Common myeloid progenitor, CD34-positive (primary cell): Measurements from ENCODE around the gene ENAM. TPM values are rescaled to one million over a fixed set of nuclear protein-coding genes. Genes with fewer than 3 reads are reported as not detected.

Experiments
- CTCF ChIA-PET: fragments of 350-600 bp; sonication (Branson Sonifier 250); formaldehyde crosslinking; loops from one replicate; lab custom pipeline; 2021; ENCODE audit warnings: antibody characterized with exemption; lab: Charles Lee
- POLR2A ChIA-PET: fragments of 350-600 bp; sonication (Branson Sonifier 250); formaldehyde crosslinking; loops from one replicate; lab custom pipeline; 2021; ENCODE audit warnings: antibody characterized with exemption; lab: Charles Lee
- DNase-seq, 3 donors: peaks; one replicate each; pipeline versions ENCODE4 v3.0.0 to v3.0.0-alpha.2; 2013
- H3K27ac ChIP-seq, 2 experiments: 1 replicate in 1 of 2; 2 replicates in 1 of 2; pipeline ENCODE4 v1.7.0; 2013; ENCODE audit warnings: inconsistent platforms in 2 of 2, low read length in 2 of 2, mild to moderate bottlenecking in 2 of 2, low read depth in 1 of 2, moderate library complexity in 1 of 2; ENCODE audit not compliant: severe bottlenecking in 2 of 2, insufficient read depth in 1 of 2, poor library complexity in 1 of 2
- H3K27me3 ChIP-seq, 5 experiments: replicated peaks in 2 of 5; 1 replicate in 3 of 5; 2 replicates in 2 of 5; pipeline versions ENCODE4 v1.6.1 to v1.7.0; 2013; ENCODE audit warnings: low read length in 4 of 5, mild to moderate bottlenecking in 2 of 5, moderate library complexity in 2 of 5, inconsistent platforms in 1 of 5; ENCODE audit not compliant: insufficient read depth in 5 of 5, control insufficient read depth in 4 of 5
- H3K36me3 ChIP-seq, 4 experiments: 1 replicate in 2 of 4; 2 replicates in 2 of 4; pipeline versions ENCODE4 v1.6.1 to v1.7.0; 2013; ENCODE audit warnings: low read length in 3 of 4, control low read depth in 1 of 4, mild to moderate bottlenecking in 1 of 4; ENCODE audit not compliant: control insufficient read depth in 4 of 4, insufficient read depth in 4 of 4
- H3K4me1 ChIP-seq, 4 experiments: 1 replicate in 3 of 4; 2 replicates in 1 of 4; pipeline versions ENCODE4 v1.6.1 to v1.7.1; 2013; ENCODE audit warnings: low read length in 3 of 4, mild to moderate bottlenecking in 3 of 4, control low read depth in 1 of 4, inconsistent platforms in 1 of 4, moderate library complexity in 1 of 4; ENCODE audit not compliant: control insufficient read depth in 4 of 4, insufficient read depth in 4 of 4; ENCODE audit errors: control extremely low read depth in 1 of 4
- H3K4me3 ChIP-seq, 7 experiments: 1 replicate in 4 of 7; 2 replicates in 3 of 7; pipeline versions ENCODE4 v1.5.1 to v1.7.0; 2013; ENCODE audit warnings: mild to moderate bottlenecking in 7 of 7, low read length in 6 of 7, moderate library complexity in 6 of 7, inconsistent platforms in 2 of 7, low read depth in 2 of 7, control low read depth in 1 of 7; ENCODE audit not compliant: insufficient read depth in 4 of 7, control insufficient read depth in 1 of 7; ENCODE audit errors: extremely low read depth in 1 of 7
- H3K9me3 ChIP-seq, 5 experiments: 1 replicate in 4 of 5; 2 replicates in 1 of 5; pipeline versions ENCODE4 v1.6.1 to v1.7.1; 2013; ENCODE audit warnings: low read length in 4 of 5, mild to moderate bottlenecking in 2 of 5, inconsistent platforms in 1 of 5, low read depth in 1 of 5, moderate library complexity in 1 of 5; ENCODE audit not compliant: control insufficient read depth in 4 of 5, insufficient read depth in 2 of 5; ENCODE audit errors: control extremely low read depth in 1 of 5
- WGBS: methylation state at CpG from one replicate; pipeline ENCODE4 v1.1.5; 2013; ENCODE audit not compliant: insufficient coverage; 5-methylcytosine and 5-hydroxymethylcytosine counted together
- polyA plus RNA-seq: library from polyadenylated mRNA; unstranded; fragments of 120-200 nt; gene quantifications from one replicate; pipeline ENCODE4 v1.2.1, GENCODE V29; 2013

The ENAM gene, protein sequence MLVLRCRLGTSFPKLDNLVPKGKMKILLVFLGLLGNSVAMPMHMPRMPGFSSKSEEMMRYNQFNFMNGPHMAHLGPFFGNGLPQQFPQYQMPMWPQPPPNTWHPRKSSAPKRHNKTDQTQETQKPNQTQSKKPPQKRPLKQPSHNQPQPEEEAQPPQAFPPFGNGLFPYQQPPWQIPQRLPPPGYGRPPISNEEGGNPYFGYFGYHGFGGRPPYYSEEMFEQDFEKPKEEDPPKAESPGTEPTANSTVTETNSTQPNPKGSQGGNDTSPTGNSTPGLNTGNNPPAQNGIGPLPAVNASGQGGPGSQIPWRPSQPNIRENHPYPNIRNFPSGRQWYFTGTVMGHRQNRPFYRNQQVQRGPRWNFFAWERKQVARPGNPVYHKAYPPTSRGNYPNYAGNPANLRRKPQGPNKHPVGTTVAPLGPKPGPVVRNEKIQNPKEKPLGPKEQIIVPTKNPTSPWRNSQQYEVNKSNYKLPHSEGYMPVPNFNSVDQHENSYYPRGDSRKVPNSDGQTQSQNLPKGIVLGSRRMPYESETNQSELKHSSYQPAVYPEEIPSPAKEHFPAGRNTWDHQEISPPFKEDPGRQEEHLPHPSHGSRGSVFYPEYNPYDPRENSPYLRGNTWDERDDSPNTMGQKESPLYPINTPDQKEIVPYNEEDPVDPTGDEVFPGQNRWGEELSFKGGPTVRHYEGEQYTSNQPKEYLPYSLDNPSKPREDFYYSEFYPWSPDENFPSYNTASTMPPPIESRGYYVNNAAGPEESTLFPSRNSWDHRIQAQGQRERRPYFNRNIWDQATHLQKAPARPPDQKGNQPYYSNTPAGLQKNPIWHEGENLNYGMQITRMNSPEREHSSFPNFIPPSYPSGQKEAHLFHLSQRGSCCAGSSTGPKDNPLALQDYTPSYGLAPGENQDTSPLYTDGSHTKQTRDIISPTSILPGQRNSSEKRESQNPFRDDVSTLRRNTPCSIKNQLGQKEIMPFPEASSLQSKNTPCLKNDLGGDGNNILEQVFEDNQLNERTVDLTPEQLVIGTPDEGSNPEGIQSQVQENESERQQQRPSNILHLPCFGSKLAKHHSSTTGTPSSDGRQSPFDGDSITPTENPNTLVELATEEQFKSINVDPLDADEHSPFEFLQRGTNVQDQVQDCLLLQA
- polyA plus RNA-seq: 0.03 TPM

DNA sequence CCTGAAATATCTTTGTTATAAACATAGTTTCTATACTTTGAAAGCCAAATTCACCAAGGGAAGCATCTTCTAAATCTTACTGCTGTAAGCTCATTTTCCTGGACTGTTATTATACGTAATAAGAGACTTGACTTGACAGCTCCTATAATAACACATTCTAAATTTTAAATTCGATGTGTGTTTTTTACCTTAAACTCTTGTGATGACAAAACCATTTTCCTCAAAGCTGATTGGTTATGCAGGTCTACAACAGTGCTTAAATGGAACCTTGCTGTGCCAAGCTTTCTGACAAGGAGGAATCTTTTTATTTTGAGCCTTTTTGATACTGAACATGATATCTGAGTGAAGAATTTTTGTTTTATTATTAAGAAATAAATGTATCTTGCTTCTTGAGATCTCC, at the start of gene ENAM:
TSS of gene ENAM (plus strand) at position 301 of the 400 bp plus-strand sequence. CDS start 757 bp downstream, outside the sequence.
- Histone ChIP-seq H3K4me3 (no peak within 1 kb of the TSS), H3K27ac (no peak within 1 kb of the TSS), H3K36me3 (no peaks in the 10 kb centered on the region), H3K27me3 (no peaks in the 10 kb centered on the region), H3K9me3 (no peaks in the 10 kb centered on the region), H3K4me1 (peaks cover 0 to 4% (median 2%) of the 10 kb centered on the region in 4 experiments)
- ChIA-PET CTCF (interaction anchor here (0.6 to 1.1 kb wide), 2 partner anchors 9 to 207 kb away, joined by 3 read pairs; no protein-coding TSS in a partner anchor), POLR2A (no interaction called here)
- DNase-seq: no peak
- 71% methylated on average over 1 of the region's 2 CpGs for WGBS

DNA sequence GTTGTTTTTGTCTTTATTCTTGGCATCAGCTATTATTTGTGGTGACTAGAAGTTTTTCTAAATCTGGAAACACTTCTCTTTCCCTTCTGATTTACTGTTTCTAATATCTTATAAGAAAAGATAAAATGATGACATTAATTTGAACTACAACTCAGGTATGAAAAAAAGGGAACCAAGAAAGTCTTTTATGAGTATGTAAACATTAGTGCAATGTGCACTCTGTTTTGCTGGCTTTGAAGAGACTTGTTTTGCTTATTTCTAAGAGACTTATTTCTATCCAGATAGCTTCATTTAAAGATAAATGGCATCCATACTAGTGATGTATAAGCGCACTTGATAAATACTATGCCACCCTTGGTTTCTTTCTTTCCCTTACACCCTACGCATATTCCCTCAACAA, 46.6 kb upstream of the ENAM start:
- H3K4me3 ChIP-seq: no peak overlapping the region
- 100% methylated on average over 2 of the region's 2 CpGs for WGBS
- no peak overlapping the region for H3K27ac ChIP-seq
- no peaks in the 10 kb centered on the region for H3K36me3 ChIP-seq
- no peaks in the 10 kb centered on the region for H3K27me3 ChIP-seq
- H3K4me1 ChIP-seq: no peaks in the 10 kb centered on the region
- H3K9me3 ChIP-seq: no peaks in the 10 kb centered on the region
- ChIA-PET CTCF (no interaction called here), POLR2A (no interaction called here)
- no peak for DNase-seq

DNA sequence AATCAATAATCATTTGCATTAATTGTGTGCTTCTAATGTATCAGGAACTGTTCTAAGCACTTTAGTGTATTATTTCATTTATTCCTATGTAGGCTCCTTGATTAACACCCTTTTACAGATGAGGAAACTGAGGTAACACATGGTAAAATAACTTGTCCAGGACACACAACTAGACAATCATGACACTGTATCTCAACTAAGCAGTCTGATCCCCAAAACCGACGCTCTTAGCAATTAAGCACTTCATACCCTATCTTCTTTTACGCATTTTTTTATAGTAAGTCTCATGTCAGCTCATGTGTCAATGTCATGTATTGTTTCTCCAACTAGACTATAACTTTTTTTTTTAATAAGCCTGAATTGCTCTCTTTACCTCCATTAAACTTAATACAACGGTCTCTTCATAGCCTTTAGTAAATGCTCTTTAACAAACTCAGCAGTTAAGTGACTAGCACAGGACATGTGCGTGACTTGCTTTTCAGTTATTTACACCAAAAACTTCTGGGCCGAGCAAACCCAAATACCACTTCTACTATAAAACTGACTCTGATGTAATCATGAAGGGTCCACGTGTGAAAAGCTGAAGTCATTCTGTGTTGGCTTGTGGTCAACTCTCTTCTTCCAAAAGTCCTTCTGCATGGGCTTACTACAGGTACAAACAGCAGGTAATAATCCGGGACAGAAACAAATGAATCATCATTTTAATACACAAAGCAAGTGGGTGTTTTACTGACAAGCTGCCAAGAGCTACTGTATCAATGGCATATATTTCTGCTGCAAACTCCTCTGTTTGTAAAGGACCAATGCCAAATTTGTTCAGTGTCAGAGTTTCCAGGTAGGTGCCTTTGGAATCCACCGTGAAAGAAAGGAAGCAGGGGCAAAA, 44.4 kb upstream of the ENAM start:
- Histone ChIP-seq H3K4me1 (no peaks in the 10 kb centered on the region), H3K4me3 (no peak overlapping the region), H3K36me3 (no peaks in the 10 kb centered on the region), H3K27ac (no peak overlapping the region), H3K9me3 (no peaks in the 10 kb centered on the region), H3K27me3 (no peaks in the 10 kb centered on the region)
- DNase-seq: no peak
- ChIA-PET POLR2A (no interaction called here), CTCF (no interaction called here)
- whole genome bisulfite sequencing: 86% methylated on average over 6 of the region's 9 CpGs

DNA sequence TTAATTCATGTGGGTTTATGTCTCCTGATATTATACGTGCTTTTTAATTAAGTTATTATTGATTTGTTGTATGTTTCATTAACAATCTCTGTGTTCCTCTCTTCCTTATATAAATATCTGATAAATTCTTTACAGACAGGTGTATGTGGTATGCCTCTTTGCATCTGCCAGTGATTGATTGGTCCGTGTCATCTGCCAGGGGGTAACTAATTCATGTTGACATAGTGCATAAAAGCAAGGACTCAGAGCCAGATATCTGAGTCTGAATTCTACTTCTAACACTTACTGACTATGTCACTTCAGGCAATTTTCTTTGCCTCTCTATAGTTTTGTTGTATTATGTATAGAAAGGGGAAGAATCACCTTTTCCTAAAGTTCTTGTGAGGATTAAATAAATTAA, 41.7 kb upstream of the ENAM start:
- CTCF ChIA-PET: no interaction called here
- WGBS: no CpG with 5 or more reads among the region's 2 CpGs

DNA sequence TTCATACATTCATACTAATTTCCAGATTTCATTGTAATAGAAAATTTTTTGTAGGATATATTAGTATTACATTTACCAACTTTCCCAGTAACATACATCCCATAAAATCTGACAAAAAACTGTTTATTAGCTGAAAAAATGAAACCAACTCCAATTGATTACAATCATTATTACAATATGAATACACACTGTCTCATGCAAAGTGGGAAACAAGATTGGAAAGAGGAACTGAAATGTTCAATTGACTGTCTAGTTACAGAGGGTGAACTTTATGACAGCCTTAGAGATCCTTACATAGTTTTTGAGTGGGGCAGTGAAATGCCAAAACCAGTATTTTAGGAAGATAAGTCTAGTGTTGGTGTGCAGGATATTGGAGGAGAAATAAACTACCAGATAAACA, 38.8 kb upstream of the ENAM start:
- POLR2A ChIA-PET: interaction anchor here (0.7 kb wide), 1 partner anchor 95 kb away, joined by 3 read pairs; no protein-coding TSS in a partner anchor
- DNase-seq: no peak
- H3K36me3 ChIP-seq: no peaks in the 10 kb centered on the region
- no peaks in the 10 kb centered on the region for H3K27me3 ChIP-seq
- no peak overlapping the region for H3K27ac ChIP-seq
- no peaks in the 10 kb centered on the region for H3K4me1 ChIP-seq
- no peak overlapping the region for H3K4me3 ChIP-seq
- no peaks in the 10 kb centered on the region for H3K9me3 ChIP-seq
- CTCF ChIA-PET: interaction anchor here (0.6 kb wide), 1 partner anchor 27 kb away, joined by 3 read pairs; no protein-coding TSS in a partner anchor

More for the DNA sequence above, 41.7 kb upstream of the ENAM start:
- H3K4me3 ChIP-seq: no peak overlapping the region
- POLR2A ChIA-PET: no interaction called here
- H3K27me3 ChIP-seq: no peaks in the 10 kb centered on the region
- no peaks in the 10 kb centered on the region for H3K36me3 ChIP-seq
- H3K9me3 ChIP-seq: no peaks in the 10 kb centered on the region
- no peak overlapping the region for H3K27ac ChIP-seq
- no peak for DNase-seq
- no peaks in the 10 kb centered on the region for H3K4me1 ChIP-seq

DNA sequence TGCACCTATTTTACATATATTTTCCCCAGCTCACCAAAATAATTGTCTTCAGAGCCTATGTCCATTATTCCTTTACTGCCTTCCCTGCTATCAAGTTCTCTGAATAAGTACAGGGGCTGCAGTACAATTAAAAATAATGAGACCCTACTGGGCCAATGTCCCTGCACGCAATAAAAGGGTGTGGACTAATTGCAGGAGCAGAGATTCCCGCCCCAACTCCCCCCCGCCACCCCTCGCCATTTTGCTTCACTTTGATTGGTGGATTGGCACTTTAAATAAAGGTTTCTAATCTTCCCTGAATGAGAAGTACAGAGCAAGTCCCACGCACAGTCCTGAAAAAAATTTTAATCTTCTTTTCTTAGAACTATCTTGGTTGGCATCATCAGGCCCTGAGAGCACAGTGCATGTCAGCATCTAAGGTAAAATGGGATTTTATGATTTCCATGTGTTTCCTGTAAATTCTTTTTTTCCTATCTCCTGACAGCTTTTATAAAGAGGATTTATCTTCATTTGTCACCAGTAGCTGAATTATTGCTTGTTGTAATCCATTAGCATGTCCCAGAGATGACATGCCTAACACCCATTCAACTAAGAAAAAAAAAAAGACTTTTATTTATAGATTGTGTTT, 36.5 kb upstream of the ENAM start, which contains the start of gene AMBN:
TSS of gene AMBN (plus strand) at position 302 of the 628 bp plus-strand sequence. CDS start at position 405, 103 bp downstream.
- Histone ChIP-seq H3K27ac (no peak within 1 kb of the TSS), H3K27me3 (no peaks in the 10 kb centered on the region), H3K36me3 (no peaks in the 10 kb centered on the region), H3K9me3 (no peaks in the 10 kb centered on the region), H3K4me3 (no peak within 1 kb of the TSS), H3K4me1 (no peaks in the 10 kb centered on the region)
- WGBS: 100% methylated on average over 2 of the region's 5 CpGs
- ChIA-PET POLR2A (interaction anchor here (0.7 kb wide), 1 partner anchor 310 kb away, joined by 4 read pairs; the partner anchor contains the start of gene MOB1B), CTCF (no interaction called here)
- no peak for DNase-seq
